ENCODE data around the gene ATRNL1.

- TF ChIP-seq EZH2 (IDR thresholded peaks at IDR 0.05; ENCODE audit: borderline replicate concordance, low read depth, low read length, severe bottlenecking) (no peak), CTCF (IDR thresholded peaks at IDR 0.05; ENCODE audit: borderline replicate concordance, extremely low read depth, low read length, poor library complexity, severe bottlenecking) (no peak)
These were observed 566.5 kb downstream of the ATRNL1 start for GRCh38 chr10:115659616-115660015.
